Keratinocyte (primary cell): ENCODE data around the gene ITGB5. TPM values are rescaled to one million over a fixed set of nuclear protein-coding genes. Genes with fewer than 3 reads are reported as not detected.

ENCODE experiments used
- DNase-seq: peaks from one replicate; pipeline ENCODE4 v3.0.0-alpha.2; 2011; ENCODE audit warnings: low read depth, missing footprints, low spot score
- FAIRE-seq: peaks from 2 replicates; lab custom pipeline; 2011; peaks lifted over from hg19 to GRCh38; lab: Jason Lieb, UNC
- H2AFZ ChIP-seq: 2 replicates; pipeline ENCODE4 v1.6.0; 2012; ENCODE audit warnings: low read length, control low read depth, inconsistent platforms; ENCODE audit not compliant: control insufficient read depth
- H3K27ac ChIP-seq: 2 replicates; pipeline ENCODE4 v1.5.1; 2011; ENCODE audit warnings: low read length; ENCODE audit not compliant: control insufficient read depth, insufficient read depth
- H3K27me3 ChIP-seq: 3 replicates; pipeline ENCODE4 v1.6.0; 2011; ENCODE audit warnings: low read length; ENCODE audit not compliant: control insufficient read depth, insufficient read depth; ENCODE audit errors: extremely low read depth
- H3K36me3 ChIP-seq, 2 experiments: 2 replicates in 1 of 2; 3 replicates in 1 of 2; pipeline ENCODE4 v1.5.1; 2011; ENCODE audit warnings: low read length in 2 of 2, mild to moderate bottlenecking in 1 of 2; ENCODE audit not compliant: control insufficient read depth in 2 of 2, insufficient read depth in 2 of 2; ENCODE audit errors: extremely low read depth in 1 of 2
- H3K4me1 ChIP-seq: 3 replicates; pipeline ENCODE4 v1.5.1; 2011; ENCODE audit warnings: low read length; ENCODE audit not compliant: control insufficient read depth, insufficient read depth; ENCODE audit errors: extremely low read depth
- H3K4me2 ChIP-seq: 3 replicates; pipeline ENCODE4 v1.6.0; 2011; ENCODE audit warnings: low read depth, low read length; ENCODE audit not compliant: control insufficient read depth, insufficient read depth; ENCODE audit errors: extremely low read depth
- H3K4me3 ChIP-seq, 3 experiments: fragments of 200-600 bp in 1 of 3; sonication (generic) in 1 of 3; 2 replicates in 2 of 3; 3 replicates in 1 of 3; pipeline ENCODE4 v1.5.1; 2011 to 2016; ENCODE audit warnings: low read length in 3 of 3, mild to moderate bottlenecking in 3 of 3, control low read depth in 2 of 3, inconsistent platforms in 1 of 3, low read depth in 1 of 3, mixed read lengths in 1 of 3, mixed run types in 1 of 3, moderate library complexity in 1 of 3; ENCODE audit not compliant: control insufficient read depth in 2 of 3, insufficient read depth in 2 of 3; ENCODE audit errors: extremely low read depth in 1 of 3
- H3K79me2 ChIP-seq: 2 replicates; pipeline ENCODE4 v1.6.0; 2012; ENCODE audit warnings: low read length; ENCODE audit not compliant: control insufficient read depth, insufficient read depth
- H3K9ac ChIP-seq: 3 replicates; pipeline ENCODE4 v1.6.0; 2011; ENCODE audit warnings: low read length; ENCODE audit not compliant: control insufficient read depth, insufficient read depth; ENCODE audit errors: extremely low read depth
- H3K9me1 ChIP-seq: 3 replicates; pipeline ENCODE4 v1.6.0; 2011; ENCODE audit warnings: low read length; ENCODE audit not compliant: control insufficient read depth, insufficient read depth; ENCODE audit errors: extremely low read depth
- H3K9me3 ChIP-seq: 2 replicates; pipeline ENCODE4 v1.5.1; 2012; ENCODE audit warnings: low read depth, low read length; ENCODE audit not compliant: control insufficient read depth
- H4K20me1 ChIP-seq: 3 replicates; pipeline ENCODE4 v1.6.0; 2011; ENCODE audit warnings: low read length; ENCODE audit not compliant: control insufficient read depth, insufficient read depth; ENCODE audit errors: extremely low read depth
- EZH2 ChIP-seq: IDR thresholded peaks from one replicate; pipeline ENCODE4 v1.6.1; 2012; ENCODE audit warnings: inconsistent platforms, mild to moderate bottlenecking, low read length, moderate library complexity
- dilution Hi-C: fragments of 300-500 bp; cut with MboI; formaldehyde crosslinking; loops from one replicate; pipeline ENCODE4 v1.7.0; 2020; ENCODE audit warnings: low sequenced_read_pairs; ENCODE audit not compliant: extremely low pct_ligation_motif_present
- polyA plus RNA-seq, 5 experiments: library from polyadenylated mRNA; depleted of rRNA in 3 of 5; stranded (reverse) in 3 of 5; stranded (forward) in 1 of 5; unstranded in 1 of 5; fragments of >200 nt; gene quantifications; 1 replicate in 1 of 5; 2 replicates in 3 of 5; 3 replicates in 1 of 5; pipeline versions ENCODE4 v1.2.1 to v1.2.3, GENCODE V29; 2011 to 2012; ENCODE audit warnings: missing spikeins in 2 of 5, low read depth in 1 of 5, low replicate concordance in 1 of 5
- TF ChIP-seq, protein P1 (sequence below), 3 experiments: IDR thresholded peaks in 1 of 3; conservative IDR thresholded peaks in 1 of 3; optimal IDR thresholded peaks in 1 of 3; 2 replicates in 2 of 3; 3 replicates in 1 of 3; pipeline versions ENCODE3 to v1.5.1; 2011; ENCODE audit warnings: low read length in 3 of 3, mild to moderate bottlenecking in 3 of 3, moderate library complexity in 2 of 3, control low read depth in 1 of 3, inconsistent platforms in 1 of 3; ENCODE audit not compliant: insufficient read depth in 2 of 3; ENCODE audit errors: extremely low read depth in 1 of 3

Gene ITGB5
- polyA plus RNA-seq, 1 donor (not counting 4 experiments of a cell fraction or from before 2014, with no cell fraction given): 136 TPM

- no peak overlapping the region for H2AFZ ChIP-seq
- peaks cover 4 to 13% of the 10 kb centered on the region in 2 experiments for H3K36me3 ChIP-seq
- no peak for DNase-seq
- H3K79me2 ChIP-seq: peaks cover 33% of the 10 kb centered on the region
- no peak overlapping the region for H3K27ac ChIP-seq
- FAIRE-seq: no peak
- peaks cover 34% of the 10 kb centered on the region for H3K4me1 ChIP-seq
- H3K9me1 ChIP-seq: no peaks in the 10 kb centered on the region
- peak overlapping the region; percentile 56 for H3K4me2 ChIP-seq
- H3K27me3 ChIP-seq: no peaks in the 10 kb centered on the region
- no peak for TF ChIP-seq EZH2
- TF ChIP-seq, protein P1, sequence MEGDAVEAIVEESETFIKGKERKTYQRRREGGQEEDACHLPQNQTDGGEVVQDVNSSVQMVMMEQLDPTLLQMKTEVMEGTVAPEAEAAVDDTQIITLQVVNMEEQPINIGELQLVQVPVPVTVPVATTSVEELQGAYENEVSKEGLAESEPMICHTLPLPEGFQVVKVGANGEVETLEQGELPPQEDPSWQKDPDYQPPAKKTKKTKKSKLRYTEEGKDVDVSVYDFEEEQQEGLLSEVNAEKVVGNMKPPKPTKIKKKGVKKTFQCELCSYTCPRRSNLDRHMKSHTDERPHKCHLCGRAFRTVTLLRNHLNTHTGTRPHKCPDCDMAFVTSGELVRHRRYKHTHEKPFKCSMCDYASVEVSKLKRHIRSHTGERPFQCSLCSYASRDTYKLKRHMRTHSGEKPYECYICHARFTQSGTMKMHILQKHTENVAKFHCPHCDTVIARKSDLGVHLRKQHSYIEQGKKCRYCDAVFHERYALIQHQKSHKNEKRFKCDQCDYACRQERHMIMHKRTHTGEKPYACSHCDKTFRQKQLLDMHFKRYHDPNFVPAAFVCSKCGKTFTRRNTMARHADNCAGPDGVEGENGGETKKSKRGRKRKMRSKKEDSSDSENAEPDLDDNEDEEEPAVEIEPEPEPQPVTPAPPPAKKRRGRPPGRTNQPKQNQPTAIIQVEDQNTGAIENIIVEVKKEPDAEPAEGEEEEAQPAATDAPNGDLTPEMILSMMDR (optimal IDR thresholded peaks at IDR 0.05 in 1 of 3, IDR thresholded peaks at IDR 0.05 in 1 of 3, conservative IDR thresholded peaks at IDR 0.05 in 1 of 3; ENCODE audit: extremely low read depth in 1 of 3, insufficient read depth in 2 of 3, low read length in 3 of 3): no peak
- H3K9me3 ChIP-seq: no peaks in the 10 kb centered on the region
- no peak overlapping the region for H3K9ac ChIP-seq
- dilution Hi-C loops: no loop called here
- peaks cover 4% of the 10 kb centered on the region for H4K20me1 ChIP-seq
- H3K4me3 ChIP-seq: no peak overlapping the region
Measured at GRCh38 chr3:124861041-124861440, 26.1 kb downstream of the ITGB5 start.

- peak overlapping the region; percentile 56 for H3K4me2 ChIP-seq
- no peaks in the 10 kb centered on the region for H3K9me3 ChIP-seq
- H2AFZ ChIP-seq: no peak overlapping the region
- TF ChIP-seq EZH2: no peak
- TF ChIP-seq, protein P1 (optimal IDR thresholded peaks at IDR 0.05 in 1 of 3, IDR thresholded peaks at IDR 0.05 in 1 of 3, conservative IDR thresholded peaks at IDR 0.05 in 1 of 3; ENCODE audit: extremely low read depth in 1 of 3, insufficient read depth in 2 of 3, low read length in 3 of 3): no peak
- FAIRE-seq (peak; percentile 96), DNase-seq (peak; percentile 64)
- no peak overlapping the region for H3K27ac ChIP-seq
- H3K27me3 ChIP-seq: no peaks in the 10 kb centered on the region
- H3K79me2 ChIP-seq: peaks cover 36% of the 10 kb centered on the region
- H3K9me1 ChIP-seq: no peaks in the 10 kb centered on the region
- no peak overlapping the region for H3K4me3 ChIP-seq
- H3K9ac ChIP-seq: no peak overlapping the region
- dilution Hi-C loops: no loop called here
- peaks cover 4 to 15% of the 10 kb centered on the region in 2 experiments for H3K36me3 ChIP-seq
- H4K20me1 ChIP-seq: peaks cover 4% of the 10 kb centered on the region
- peaks cover 34% of the 10 kb centered on the region for H3K4me1 ChIP-seq
Measured at GRCh38 chr3:124860599-124860998, 26.6 kb downstream of the ITGB5 start.
